ENCODE measurements around the gene FAM181A.

FAM181A gene

GRCh38 chr14:93930296-93930988 is 3.3 kb downstream of the FAM181A start:
- DNase-seq: no peak

- no peak for DNase-seq
Observed at GRCh38 chr14:93930989-93931307, 3.8 kb downstream of the FAM181A start.

GRCh38 chr14:93932642-93933041 is 5.5 kb downstream of the FAM181A start:
- no peak for DNase-seq

- no peak for DNase-seq
Observed at GRCh38 chr14:93935213-93935612, 8.1 kb downstream of the FAM181A start.

GRCh38 chr14:93936245-93936644 is 9.1 kb downstream of the FAM181A start:
- no peak for DNase-seq

GRCh38 chr14:93936926-93937325 is 9.8 kb downstream of the FAM181A start:
- no peak for DNase-seq

- DNase-seq: no peak
Observed at GRCh38 chr14:93937519-93937918, 10.4 kb downstream of the FAM181A start.

- DNase-seq: no peak
Observed at GRCh38 chr14:93938751-93939303, 11.7 kb downstream of the FAM181A start.

GRCh38 chr14:93939304-93940229 is 12.4 kb downstream of the FAM181A start:
- DNase-seq: peak; percentile 94 to 97

- DNase-seq: no peak
Observed at GRCh38 chr14:93940437-93940836, 13.3 kb downstream of the FAM181A start.

- DNase-seq: no peak
Observed at GRCh38 chr14:93941293-93941910, 14.3 kb downstream of the FAM181A start.

- no peak for DNase-seq
Observed at GRCh38 chr14:93943052-93943451, 15.9 kb downstream of the FAM181A start.

- DNase-seq: no peak
Observed at GRCh38 chr14:93943930-93944329, 16.8 kb downstream of the FAM181A start.

GRCh38 chr14:93944348-93945069 is 17.4 kb downstream of the FAM181A start:
- no peak for DNase-seq

- no peak for DNase-seq
Observed at GRCh38 chr14:93945070-93945399, 17.9 kb downstream of the FAM181A start.

- no peak for DNase-seq
Observed at GRCh38 chr14:93946104-93946503, 19.0 kb downstream of the FAM181A start.

- no peak for DNase-seq
Observed at GRCh38 chr14:93946541-93947090, 19.5 kb downstream of the FAM181A start.

- DNase-seq: no peak
Observed at GRCh38 chr14:93947282-93947681, 20.1 kb downstream of the FAM181A start.

- DNase-seq: no peak
Observed at GRCh38 chr14:93949511-93950075, 22.4 kb downstream of the FAM181A start.

- no peak for DNase-seq
Observed at GRCh38 chr14:93950948-93951634, 23.9 kb downstream of the FAM181A start.
